Measurements from ENCODE around the gene ITSN2. TPM values are rescaled to one million over a fixed set of nuclear protein-coding genes. Genes with fewer than 3 reads are reported as not detected.

ITSN2 gene
- total and polyA plus RNA-seq, 2 of the 8 experiments (the other 6 are each of a cell fraction or from before 2014, with no cell fraction given) = 9.3 to 17.0 TPM

DNA sequence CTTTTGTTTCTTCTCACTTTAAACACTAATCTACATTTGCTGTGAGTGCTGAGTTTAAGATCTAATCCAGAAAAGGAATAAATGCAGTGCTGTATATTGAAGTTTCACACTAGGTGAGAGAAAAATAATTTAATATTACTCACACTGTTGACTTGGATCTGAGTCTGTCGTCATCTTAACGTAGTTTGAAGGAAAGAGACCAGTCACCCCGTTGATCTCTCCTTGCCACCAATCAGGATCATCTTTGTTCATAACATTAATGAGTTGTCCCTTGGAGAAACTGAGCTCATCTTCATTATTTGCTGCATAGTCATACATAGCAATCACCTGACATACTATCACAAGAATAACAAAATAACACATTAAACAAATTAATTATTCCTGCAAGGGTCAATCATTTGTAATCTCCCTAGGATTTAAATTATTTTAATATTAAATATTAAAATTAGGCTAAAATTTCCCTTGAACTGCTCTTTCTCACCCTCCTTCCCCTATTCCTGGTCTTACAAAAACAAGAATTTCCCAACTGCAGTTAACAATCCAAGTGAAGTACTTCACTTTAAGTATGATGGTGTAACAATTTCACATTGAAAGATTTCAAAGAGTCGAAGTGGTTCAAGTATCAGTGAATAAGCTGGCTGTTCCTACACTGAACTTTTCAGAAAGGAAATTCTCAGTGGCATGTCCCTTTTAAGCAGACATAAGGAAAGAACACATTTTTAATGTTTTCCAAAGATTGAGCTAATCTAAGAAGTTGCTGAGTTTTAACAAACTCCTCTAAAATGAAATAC, 114.2 kb downstream of the ITSN2 start (continued):
- no peak for TF ChIP-seq SP2 (IDR thresholded peaks at IDR 0.05; ENCODE audit: low read length)
- TF ChIP-seq EP300 (IDR thresholded peaks at IDR 0.05; ENCODE audit: borderline replicate concordance in 1 of 2, low read depth in 2 of 2, low read length in 2 of 2) = no peak
- TF ChIP-seq PHF8 (conservative IDR thresholded peaks at IDR 0.05; ENCODE audit: low read depth, low read length) = no peak
- TF ChIP-seq YY1 (IDR thresholded peaks at IDR 0.05; ENCODE audit: low read depth, low read length) = no peak
- no peak for TF ChIP-seq HDAC2 (IDR thresholded peaks at IDR 0.05; ENCODE audit: borderline replicate concordance in 1 of 2, low read depth in 2 of 2, low read length in 2 of 2)
- no peak for TF ChIP-seq POLR2AphosphoS5 (IDR thresholded peaks at IDR 0.05; ENCODE audit: low read depth, low read length)
- TF ChIP-seq JUN (IDR thresholded peaks at IDR 0.05; ENCODE audit: low read depth, low read length) = no peak
- no peak for TF ChIP-seq MAX (IDR thresholded peaks at IDR 0.05)
- no peak for TF ChIP-seq EZH2 (IDR thresholded peaks at IDR 0.05; ENCODE audit: low read depth, low read length, severe bottlenecking)

Data from H1 (cell line).